Naive thymus-derived CD8-positive, alpha-beta T cell (primary cell): Measurements from ENCODE around the gene USP17L12. TPM values are rescaled to one million over a fixed set of nuclear protein-coding genes. Genes with fewer than 3 reads are reported as not detected.
"Not testable (repeated sequence)": the region's sequence is repeated elsewhere in the genome, so short reads cannot be mapped to it uniquely, and the experiment has no call there.

Source experiments
- ATAC-seq, 2 donors: fragments of 150-1000 bp; cut with Tn5 transposase in 1 of 2; sonication (Bioruptor Pico), chemical (Tn5 transposase) in 1 of 2; 1 replicate in 1 of 2; 2 replicates in 1 of 2; pipeline ENCODE4 v1.10.0; 2021; ENCODE audit warnings: mild to moderate bottlenecking in 2 of 2, moderate library complexity in 2 of 2
- POLR2A ChIA-PET: fragments of 350-600 bp; sonication (Branson Sonifier 250); formaldehyde crosslinking; loops from one replicate; lab custom pipeline; 2021; ENCODE audit warnings: antibody characterized with exemption; lab: Charles Lee
- DNase-seq, 10 donors: peaks; one replicate each; pipeline versions ENCODE4 v3.0.0 to v3.0.0-alpha.2; 2020 to 2022
- H3K27ac Mint-ChIP-seq, 10 donors: one replicate each; pipeline ENCODE4 v1.8.0; 2020 to 2022; ENCODE audit warnings: mild to moderate bottlenecking in 10 of 10, mixed read lengths in 10 of 10, moderate library complexity in 4 of 10, inconsistent platforms in 1 of 10
- H3K27me3 Mint-ChIP-seq, 5 donors: one replicate each; pipeline ENCODE4 v1.8.0; 2021 to 2022; ENCODE audit warnings: mixed read lengths in 5 of 5
- H3K36me3 Mint-ChIP-seq, 3 donors: one replicate each; pipeline ENCODE4 v1.8.0; 2020 to 2022; ENCODE audit warnings: mixed read lengths in 3 of 3, mild to moderate bottlenecking in 2 of 3, inconsistent platforms in 1 of 3
- H3K4me1 Mint-ChIP-seq, 4 donors: one replicate each; pipeline ENCODE4 v1.8.0; 2021 to 2022; ENCODE audit warnings: mixed read lengths in 4 of 4
- H3K4me3 Mint-ChIP-seq, 10 donors: one replicate each; pipeline ENCODE4 v1.8.0; 2020 to 2022; ENCODE audit warnings: mild to moderate bottlenecking in 10 of 10, mixed read lengths in 10 of 10, moderate library complexity in 6 of 10, inconsistent platforms in 1 of 10
- H3K9me3 Mint-ChIP-seq, 9 donors: one replicate each; pipeline ENCODE4 v1.8.0; 2020 to 2022; ENCODE audit warnings: mixed read lengths in 9 of 9, mild to moderate bottlenecking in 3 of 9, inconsistent platforms in 1 of 9, moderate library complexity in 1 of 9
- polyA plus RNA-seq, 3 donors: library from polyadenylated mRNA; unstranded; fragments of 300-500 nt; fragmentation: Illumina TruSeq; gene quantifications; one replicate each; pipeline ENCODE4 v1.2.3, GENCODE V29; 2021
- total RNA-seq, 8 experiments: library from RNA in 2 of 8; stranded (reverse) in 2 of 8; gene quantifications; one replicate each; pipeline ENCODE4 v1.2.3 and lab custom pipeline; 2021 to 2026

Gene USP17L12
- total and polyA plus RNA-seq, 5 experiments from 2014 or later: not detected

DNA sequence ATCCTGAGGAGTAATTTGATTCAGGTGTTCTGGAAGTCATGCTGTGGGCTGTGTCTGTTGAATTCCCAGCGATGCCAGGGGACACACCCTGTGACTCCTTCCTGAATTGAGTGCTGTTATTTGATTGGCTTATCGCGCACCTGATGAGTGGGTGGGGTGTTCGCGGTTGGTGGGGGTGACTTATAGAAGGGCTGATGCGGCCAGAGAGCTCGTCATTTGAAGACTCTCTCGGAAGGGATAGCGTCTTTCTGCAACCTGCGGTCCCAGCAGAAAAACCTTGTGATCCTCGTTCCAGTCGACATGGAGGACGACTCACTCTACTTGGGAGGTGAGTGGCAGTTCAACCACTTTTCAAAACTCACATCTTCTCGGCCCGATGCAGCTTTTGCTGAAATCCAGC is 47.4 kb downstream of the USP17L12 start, which contains the start of gene USP17L22:
USP17L22 (plus strand) TSS at position 301 of the 400 bp plus-strand sequence; CDS start at position 301, 0 bp downstream.
- H3K27me3 Mint-ChIP-seq, DNase-seq, H3K9me3 Mint-ChIP-seq, H3K36me3 Mint-ChIP-seq, POLR2A ChIA-PET, H3K27ac Mint-ChIP-seq, ATAC-seq, H3K4me3 Mint-ChIP-seq, H3K4me1 Mint-ChIP-seq: not testable (repeated sequence)

Other genes with a start within 250 kb of the USP17L12 start
- not detected for gene FAM90A26, start 49.7 kb upstream of the USP17L12 start, total RNA-seq
- not detected for gene FAM90A26, start 49.7 kb upstream of the USP17L12 start, polyA plus RNA-seq
- gene USP17L10, start 9.5 kb upstream of the USP17L12 start, total RNA-seq: not detected
- not detected for gene USP17L10, start 9.5 kb upstream of the USP17L12 start, polyA plus RNA-seq
- gene USP17L11, start 4.7 kb upstream of the USP17L12 start, total RNA-seq: not detected
- not detected for gene USP17L11, start 4.7 kb upstream of the USP17L12 start, polyA plus RNA-seq
- not detected for gene USP17L13, start 4.7 kb downstream of the USP17L12 start, total RNA-seq
- not detected for gene USP17L13, start 4.7 kb downstream of the USP17L12 start, polyA plus RNA-seq
- gene USP17L15, start 14.2 kb downstream of the USP17L12 start, total RNA-seq: not detected
- not detected for gene USP17L15, start 14.2 kb downstream of the USP17L12 start, polyA plus RNA-seq
- gene USP17L17, start 23.7 kb downstream of the USP17L12 start, total RNA-seq: not detected
- gene USP17L17, start 23.7 kb downstream of the USP17L12 start, polyA plus RNA-seq: not detected
- not detected for gene USP17L18, start 28.5 kb downstream of the USP17L12 start, total RNA-seq
- gene USP17L18, start 28.5 kb downstream of the USP17L12 start, polyA plus RNA-seq: not detected
- not detected for gene USP17L19, start 33.2 kb downstream of the USP17L12 start, total RNA-seq
- not detected for gene USP17L19, start 33.2 kb downstream of the USP17L12 start, polyA plus RNA-seq
- not detected for gene USP17L20, start 38.0 kb downstream of the USP17L12 start, total RNA-seq
- not detected for gene USP17L20, start 38.0 kb downstream of the USP17L12 start, polyA plus RNA-seq
- gene USP17L21, start 42.7 kb downstream of the USP17L12 start, total RNA-seq: not detected
- gene USP17L21, start 42.7 kb downstream of the USP17L12 start, polyA plus RNA-seq: not detected
- gene USP17L22, start 47.5 kb downstream of the USP17L12 start, total RNA-seq: not detected
- not detected for gene USP17L22, start 47.5 kb downstream of the USP17L12 start, polyA plus RNA-seq
- not detected for gene USP17L24, start 105.0 kb downstream of the USP17L12 start, total RNA-seq
- gene USP17L24, start 105.0 kb downstream of the USP17L12 start, polyA plus RNA-seq: not detected
- not detected for gene USP17L25, start 109.8 kb downstream of the USP17L12 start, total RNA-seq
- gene USP17L25, start 109.8 kb downstream of the USP17L12 start, polyA plus RNA-seq: not detected
- gene USP17L26, start 114.5 kb downstream of the USP17L12 start, total RNA-seq: not detected
- gene USP17L26, start 114.5 kb downstream of the USP17L12 start, polyA plus RNA-seq: not detected
- not detected for gene USP17L5, start 119.3 kb downstream of the USP17L12 start, total RNA-seq
- not detected for gene USP17L5, start 119.3 kb downstream of the USP17L12 start, polyA plus RNA-seq
- not detected for gene USP17L27, start 124.0 kb downstream of the USP17L12 start, total RNA-seq
- not detected for gene USP17L27, start 124.0 kb downstream of the USP17L12 start, polyA plus RNA-seq
- gene USP17L28, start 128.7 kb downstream of the USP17L12 start, total RNA-seq: not detected
- gene USP17L28, start 128.7 kb downstream of the USP17L12 start, polyA plus RNA-seq: not detected
- not detected for gene USP17L29, start 133.5 kb downstream of the USP17L12 start, total RNA-seq
- gene USP17L29, start 133.5 kb downstream of the USP17L12 start, polyA plus RNA-seq: not detected
- not detected for gene USP17L30, start 143.0 kb downstream of the USP17L12 start, total RNA-seq
- gene USP17L30, start 143.0 kb downstream of the USP17L12 start, polyA plus RNA-seq: not detected
- not detected for gene DEFB131A, start 224.3 kb downstream of the USP17L12 start, total RNA-seq
- not detected for gene DEFB131A, start 224.3 kb downstream of the USP17L12 start, polyA plus RNA-seq